SK-N-SH treated with all-trans-retinoic acid at 6 μM for 48 hours (cell line): Measurements from ENCODE around the gene RBM38.

Source experiments
- TF ChIP-seq, protein P1 (sequence below): fragments of 250-450 bp; sonication (Bioruptor Pico); IDR thresholded peaks from 2 replicates; pipeline ENCODE4 v1.5.1; 2021; ENCODE audit warnings: mild to moderate bottlenecking, moderate library complexity
- TF ChIP-seq, protein P2 (sequence below): fragments of 250-450 bp; sonication (Bioruptor Pico); IDR thresholded peaks from 2 replicates; pipeline ENCODE4 v1.8.0; 2021; ENCODE audit warnings: low read depth, mild to moderate bottlenecking, moderate library complexity, borderline replicate concordance

DNA sequence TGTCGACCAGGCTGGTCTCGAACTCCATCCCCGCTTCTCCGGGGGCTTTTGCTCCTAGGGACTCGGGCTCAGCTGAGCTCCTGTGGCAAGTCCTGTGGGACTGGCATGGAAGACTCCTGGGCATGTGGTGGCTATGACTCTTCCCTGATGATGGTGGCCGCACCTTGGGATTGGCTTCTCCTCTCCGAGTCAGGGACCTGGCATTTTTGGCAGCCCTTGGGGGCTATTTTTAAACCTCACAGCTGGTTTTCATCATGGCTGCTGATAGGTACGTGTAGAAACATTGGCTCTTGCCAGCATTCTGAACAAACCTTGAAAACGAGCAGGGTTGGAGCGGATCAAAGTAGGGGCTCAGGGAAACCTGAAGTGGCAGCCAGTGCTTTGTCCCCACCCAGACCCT, 54.1 kb downstream of the RBM38 start:
- TF ChIP-seq, protein P1, sequence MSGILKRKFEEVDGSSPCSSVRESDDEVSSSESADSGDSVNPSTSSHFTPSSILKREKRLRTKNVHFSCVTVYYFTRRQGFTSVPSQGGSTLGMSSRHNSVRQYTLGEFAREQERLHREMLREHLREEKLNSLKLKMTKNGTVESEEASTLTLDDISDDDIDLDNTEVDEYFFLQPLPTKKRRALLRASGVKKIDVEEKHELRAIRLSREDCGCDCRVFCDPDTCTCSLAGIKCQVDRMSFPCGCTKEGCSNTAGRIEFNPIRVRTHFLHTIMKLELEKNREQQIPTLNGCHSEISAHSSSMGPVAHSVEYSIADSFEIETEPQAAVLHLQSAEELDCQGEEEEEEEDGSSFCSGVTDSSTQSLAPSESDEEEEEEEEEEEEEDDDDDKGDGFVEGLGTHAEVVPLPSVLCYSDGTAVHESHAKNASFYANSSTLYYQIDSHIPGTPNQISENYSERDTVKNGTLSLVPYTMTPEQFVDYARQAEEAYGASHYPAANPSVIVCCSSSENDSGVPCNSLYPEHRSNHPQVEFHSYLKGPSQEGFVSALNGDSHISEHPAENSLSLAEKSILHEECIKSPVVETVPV: no peak
- TF ChIP-seq, protein P2, sequence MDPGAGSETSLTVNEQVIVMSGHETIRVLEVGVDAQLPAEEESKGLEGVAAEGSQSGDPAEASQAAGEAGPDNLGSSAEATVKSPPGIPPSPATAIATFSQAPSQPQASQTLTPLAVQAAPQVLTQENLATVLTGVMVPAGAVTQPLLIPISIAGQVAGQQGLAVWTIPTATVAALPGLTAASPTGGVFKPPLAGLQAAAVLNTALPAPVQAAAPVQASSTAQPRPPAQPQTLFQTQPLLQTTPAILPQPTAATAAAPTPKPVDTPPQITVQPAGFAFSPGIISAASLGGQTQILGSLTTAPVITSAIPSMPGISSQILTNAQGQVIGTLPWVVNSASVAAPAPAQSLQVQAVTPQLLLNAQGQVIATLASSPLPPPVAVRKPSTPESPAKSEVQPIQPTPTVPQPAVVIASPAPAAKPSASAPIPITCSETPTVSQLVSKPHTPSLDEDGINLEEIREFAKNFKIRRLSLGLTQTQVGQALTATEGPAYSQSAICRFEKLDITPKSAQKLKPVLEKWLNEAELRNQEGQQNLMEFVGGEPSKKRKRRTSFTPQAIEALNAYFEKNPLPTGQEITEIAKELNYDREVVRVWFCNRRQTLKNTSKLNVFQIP (CRISPR knock-in tag): no peak
